NCI-H345 (cell line): Measurements from ENCODE around the gene GCLC.

Experiments used
- DNase-seq: peaks from one replicate; lab custom pipeline; 2025; lab: John Stamatoyannopoulos, UW

GCLC gene

GRCh38 chr6:53447865-53448264, 97.0 kb downstream of the GCLC start:
- no peak for DNase-seq
